Neural progenitor cell (in vitro differentiated cells): Measurements from ENCODE around the gene SVOP. TPM values are rescaled to one million over a fixed set of nuclear protein-coding genes. Genes with fewer than 3 reads are reported as not detected.

ENCODE experiments used
- DNase-seq: peaks from one replicate; pipeline ENCODE4 v3.0.0-alpha.2; 2016; ENCODE audit warnings: low spot score
- H2AFZ ChIP-seq: fragments of 200-600 bp; sonication (generic); replicated peaks from 2 replicates; pipeline ENCODE4 v1.6.1; 2016; ENCODE audit warnings: antibody characterized with exemption
- H3F3A ChIP-seq: fragments of 200-600 bp; sonication (generic); 2 replicates; pipeline ENCODE4 v1.6.1; 2016; ENCODE audit warnings: antibody characterized with exemption, low read depth
- H3K27ac ChIP-seq: fragments of 200-600 bp; sonication (generic); 2 replicates; pipeline ENCODE4 v1.5.1; 2016; ENCODE audit warnings: mild to moderate bottlenecking
- H3K27me3 ChIP-seq: fragments of 200-600 bp; sonication (generic); 2 replicates; pipeline ENCODE4 v1.6.1; 2016; ENCODE audit warnings: mild to moderate bottlenecking, moderate library complexity
- H3K36me3 ChIP-seq: fragments of 200-600 bp; sonication (generic); 2 replicates; pipeline ENCODE4 v1.5.1; 2016
- H3K4me1 ChIP-seq: fragments of 200-600 bp; sonication (generic); 2 replicates; pipeline ENCODE4 v1.6.1; 2016; ENCODE audit warnings: mixed run types
- H3K4me2 ChIP-seq: fragments of 200-600 bp; sonication (generic); 2 replicates; pipeline ENCODE4 v1.6.1; 2016
- H3K4me3 ChIP-seq: fragments of 200-600 bp; sonication (generic); 2 replicates; pipeline ENCODE4 v1.5.1; 2016
- H3K79me2 ChIP-seq: fragments of 200-600 bp; sonication (generic); 2 replicates; pipeline ENCODE4 v1.6.1; 2016; ENCODE audit warnings: low read depth
- H3K9ac ChIP-seq: fragments of 200-600 bp; sonication (generic); 2 replicates; pipeline ENCODE4 v1.6.1; 2016
- H3K9me3 ChIP-seq: fragments of 200-600 bp; sonication (generic); 2 replicates; pipeline ENCODE4 v1.5.1; 2016; ENCODE audit warnings: low read depth
- H4K20me1 ChIP-seq: fragments of 200-600 bp; sonication (generic); 2 replicates; pipeline ENCODE4 v1.6.1; 2016; ENCODE audit warnings: low read depth
- H3K27ac Mint-ChIP-seq: 3 replicates; pipeline ENCODE4 v1.8.0; 2021; ENCODE audit warnings: mixed read lengths
- H3K27me3 Mint-ChIP-seq: 2 replicates; pipeline ENCODE4 v1.8.0; 2022; ENCODE audit warnings: low read depth, mild to moderate bottlenecking, inconsistent platforms, moderate library complexity, mixed read lengths; ENCODE audit not compliant: insufficient read depth
- H3K36me3 Mint-ChIP-seq: 3 replicates; pipeline ENCODE4 v1.8.0; 2021; ENCODE audit warnings: mixed read lengths
- H3K4me1 Mint-ChIP-seq: 3 replicates; pipeline ENCODE4 v1.8.0; 2021; ENCODE audit warnings: mixed read lengths
- H3K4me3 Mint-ChIP-seq: 3 replicates; pipeline ENCODE4 v1.8.0; 2021; ENCODE audit warnings: mild to moderate bottlenecking, moderate library complexity, mixed read lengths
- H3K9me3 Mint-ChIP-seq: 3 replicates; pipeline ENCODE4 v1.8.0; 2020; ENCODE audit warnings: mixed read lengths
- EZH2 ChIP-seq: fragments of 200-600 bp; sonication (generic); IDR thresholded peaks from 2 replicates; pipeline ENCODE4 v1.6.1; 2017; ENCODE audit warnings: antibody characterized with exemption, mild to moderate bottlenecking, moderate library complexity
- EZH2phosphoT487 ChIP-seq: fragments of 200-600 bp; sonication (generic); IDR thresholded peaks from 2 replicates; pipeline ENCODE4 v1.6.1; 2017; ENCODE audit warnings: antibody characterized with exemption
- total RNA-seq: library from RNA; depleted of rRNA; stranded (reverse); fragments of >200 nt; gene quantifications from 2 replicates; pipeline ENCODE4 v1.2.3, GENCODE V29; 2015; ENCODE audit warnings: low replicate concordance
- TF ChIP-seq, protein P1 (sequence below): fragments of 200-600 bp; sonication (generic); IDR thresholded peaks from 2 replicates; pipeline ENCODE4 v1.5.1; 2017; ENCODE audit warnings: antibody characterized with exemption, mild to moderate bottlenecking

Gene SVOP
- total RNA-seq, 1 donor from 2014 or later: not detected

DNA sequence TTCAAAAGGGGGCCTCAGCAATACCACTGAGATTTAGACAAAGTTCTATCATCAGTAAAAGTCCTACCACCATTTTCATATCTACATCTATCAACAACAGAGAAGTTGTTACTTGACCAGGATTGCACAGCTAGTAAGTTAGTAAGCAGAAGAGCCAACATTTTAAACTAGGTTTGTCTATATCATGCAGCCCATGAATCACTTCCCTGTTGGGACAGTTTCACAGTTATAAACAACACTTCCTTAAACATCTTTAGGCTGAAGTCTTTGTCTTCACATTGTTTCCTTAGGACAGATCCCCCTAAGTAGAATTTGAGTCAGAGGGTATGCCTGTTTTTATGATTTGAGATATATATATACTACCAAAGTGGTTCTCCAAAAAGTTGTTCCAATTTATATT, 72.5 kb downstream of the SVOP start:
- Histone ChIP-seq H3K27me3 (no peaks in the 10 kb centered on the region), H3F3A (peaks cover 4% of the 10 kb centered on the region), H3K36me3 (no peaks in the 10 kb centered on the region), H2AFZ (no peak overlapping the region), H4K20me1 (no peaks in the 10 kb centered on the region), H3K79me2 (no peaks in the 10 kb centered on the region), H3K4me2 (no peak overlapping the region), H3K9ac (no peak overlapping the region), H3K27ac (no peak overlapping the region), H3K4me1 (no peaks in the 10 kb centered on the region), H3K4me3 (no peak overlapping the region), H3K9me3 (peaks cover 4% of the 10 kb centered on the region)
- Mint-ChIP-seq H3K36me3 (no peaks in the 10 kb centered on the region), H3K4me3 (no peak overlapping the region), H3K27me3 (peaks cover 3% of the 10 kb centered on the region), H3K27ac (no peak overlapping the region), H3K9me3 (peaks cover 22% of the 10 kb centered on the region), H3K4me1 (no peaks in the 10 kb centered on the region)
- TF ChIP-seq EZH2phosphoT487 (no peak), EZH2 (no peak)
- TF ChIP-seq, protein P1, sequence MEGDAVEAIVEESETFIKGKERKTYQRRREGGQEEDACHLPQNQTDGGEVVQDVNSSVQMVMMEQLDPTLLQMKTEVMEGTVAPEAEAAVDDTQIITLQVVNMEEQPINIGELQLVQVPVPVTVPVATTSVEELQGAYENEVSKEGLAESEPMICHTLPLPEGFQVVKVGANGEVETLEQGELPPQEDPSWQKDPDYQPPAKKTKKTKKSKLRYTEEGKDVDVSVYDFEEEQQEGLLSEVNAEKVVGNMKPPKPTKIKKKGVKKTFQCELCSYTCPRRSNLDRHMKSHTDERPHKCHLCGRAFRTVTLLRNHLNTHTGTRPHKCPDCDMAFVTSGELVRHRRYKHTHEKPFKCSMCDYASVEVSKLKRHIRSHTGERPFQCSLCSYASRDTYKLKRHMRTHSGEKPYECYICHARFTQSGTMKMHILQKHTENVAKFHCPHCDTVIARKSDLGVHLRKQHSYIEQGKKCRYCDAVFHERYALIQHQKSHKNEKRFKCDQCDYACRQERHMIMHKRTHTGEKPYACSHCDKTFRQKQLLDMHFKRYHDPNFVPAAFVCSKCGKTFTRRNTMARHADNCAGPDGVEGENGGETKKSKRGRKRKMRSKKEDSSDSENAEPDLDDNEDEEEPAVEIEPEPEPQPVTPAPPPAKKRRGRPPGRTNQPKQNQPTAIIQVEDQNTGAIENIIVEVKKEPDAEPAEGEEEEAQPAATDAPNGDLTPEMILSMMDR: no peak
- no peak for DNase-seq

DNA sequence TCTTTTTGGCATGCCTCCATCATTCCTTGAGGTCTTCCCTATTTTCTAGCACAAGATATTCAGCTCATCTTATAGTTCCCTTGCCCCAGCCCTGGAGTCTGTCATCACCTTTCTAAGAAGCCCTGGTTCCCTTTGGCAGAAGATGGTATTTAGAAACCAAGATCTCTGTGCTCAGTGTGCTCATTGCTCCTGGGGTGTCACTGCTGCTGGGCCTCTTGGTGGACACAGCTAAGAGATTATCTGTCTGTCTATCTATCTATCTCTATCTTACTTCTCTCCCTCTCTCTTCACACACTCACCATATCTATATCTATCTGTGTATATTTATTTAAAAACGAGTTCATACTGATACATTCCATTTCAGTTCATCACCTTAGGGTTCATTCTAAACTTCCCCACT, 73.8 kb downstream of the SVOP start:
- Mint-ChIP-seq H3K4me1 (no peaks in the 10 kb centered on the region), H3K4me3 (no peak overlapping the region), H3K27ac (no peak overlapping the region), H3K9me3 (peaks cover 22% of the 10 kb centered on the region), H3K36me3 (no peaks in the 10 kb centered on the region), H3K27me3 (peaks cover 6% of the 10 kb centered on the region)
- no peaks in the 10 kb centered on the region for H3K36me3 ChIP-seq
- no peak overlapping the region for H3K9ac ChIP-seq
- H3K4me1 ChIP-seq: no peaks in the 10 kb centered on the region
- no peaks in the 10 kb centered on the region for H3K27me3 ChIP-seq
- H2AFZ ChIP-seq: no peak overlapping the region
- peaks cover 4% of the 10 kb centered on the region for H3K9me3 ChIP-seq
- DNase-seq: no peak
- no peaks in the 10 kb centered on the region for H3K79me2 ChIP-seq
- H3K4me3 ChIP-seq: no peak overlapping the region
- H3F3A ChIP-seq: peaks cover 4% of the 10 kb centered on the region
- H3K4me2 ChIP-seq: no peak overlapping the region
- H4K20me1 ChIP-seq: no peaks in the 10 kb centered on the region
- no peak overlapping the region for H3K27ac ChIP-seq
- TF ChIP-seq EZH2: no peak
- TF ChIP-seq, protein P1: no peak
- no peak for TF ChIP-seq EZH2phosphoT487

DNA sequence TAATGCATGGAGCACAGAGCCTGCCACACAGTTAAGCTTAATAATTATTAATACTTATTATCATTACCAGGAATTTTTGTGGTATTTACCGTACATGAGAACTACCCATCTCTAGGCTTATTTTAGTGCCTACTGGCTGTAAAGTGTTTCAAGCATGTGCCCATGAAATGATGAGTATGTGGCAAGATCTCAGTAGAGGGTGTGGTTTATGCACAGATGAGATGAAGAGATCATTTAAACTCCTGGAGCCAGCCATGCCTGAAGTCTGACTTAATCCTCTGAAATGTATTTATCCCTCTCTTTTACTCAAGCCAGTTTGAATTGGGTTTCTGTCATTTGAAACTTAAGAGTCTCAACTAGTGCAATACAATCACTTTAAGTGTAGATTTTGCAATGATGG, 80.7 kb downstream of the SVOP start:
- no peaks in the 10 kb centered on the region for H3K36me3 Mint-ChIP-seq
- H3K4me1 Mint-ChIP-seq: no peaks in the 10 kb centered on the region
- Histone ChIP-seq H3K79me2 (no peaks in the 10 kb centered on the region), H3K27ac (no peak overlapping the region), H3K4me2 (no peak overlapping the region), H3K4me3 (no peak overlapping the region), H2AFZ (no peak overlapping the region), H3K9ac (no peak overlapping the region), H3K4me1 (no peaks in the 10 kb centered on the region), H3K36me3 (no peaks in the 10 kb centered on the region), H3K9me3 (no peaks in the 10 kb centered on the region), H4K20me1 (no peaks in the 10 kb centered on the region), H3K27me3 (no peaks in the 10 kb centered on the region), H3F3A (no peaks in the 10 kb centered on the region)
- TF ChIP-seq EZH2 (no peak), EZH2phosphoT487 (no peak)
- TF ChIP-seq, protein P1: no peak
- H3K27ac Mint-ChIP-seq: no peak overlapping the region
- DNase-seq: no peak
- no peak overlapping the region for H3K4me3 Mint-ChIP-seq
- H3K27me3 Mint-ChIP-seq: peaks cover 8% of the 10 kb centered on the region
- H3K9me3 Mint-ChIP-seq: no peaks in the 10 kb centered on the region
